Aorta (tissue), 5 donors: Measurements from ENCODE around the gene HNF1A. TPM values are rescaled to one million over a fixed set of nuclear protein-coding genes. Genes with fewer than 3 reads are reported as not detected.

Experiments used
- ATAC-seq: fragments of 200-7000 bp; cut with Tn5 transposase; one replicate; pipeline ENCODE4 v1.9.1; 2022; ENCODE audit warnings: moderate library complexity; ENCODE audit not compliant: low FRiP score
- DNase-seq, 2 donors: peaks; one replicate each; pipeline ENCODE4 v3.0.0-alpha.2; 2020
- H3K27ac ChIP-seq, 2 donors: one replicate each; pipeline ENCODE4 v1.5.1; 2013; ENCODE audit warnings: low read length in 2 of 2, mild to moderate bottlenecking in 2 of 2, moderate library complexity in 2 of 2, control low read depth in 1 of 2, inconsistent platforms in 1 of 2, low read depth in 1 of 2
- H3K27me3 ChIP-seq, 2 donors: one replicate each; pipeline ENCODE4 v1.6.1; 2013; ENCODE audit warnings: control low read depth in 1 of 2, low read length in 1 of 2, mild to moderate bottlenecking in 1 of 2, moderate library complexity in 1 of 2; ENCODE audit not compliant: insufficient read depth in 2 of 2, control insufficient read depth in 1 of 2
- H3K36me3 ChIP-seq, 2 donors: one replicate each; pipeline ENCODE4 v1.6.1; 2013; ENCODE audit warnings: control low read depth in 1 of 2, low read length in 1 of 2, mild to moderate bottlenecking in 1 of 2; ENCODE audit not compliant: insufficient read depth in 2 of 2, control insufficient read depth in 1 of 2
- H3K4me1 ChIP-seq, 2 donors: one replicate each; pipeline ENCODE4 v1.6.1; 2013; ENCODE audit warnings: low read length in 2 of 2, control low read depth in 1 of 2, mild to moderate bottlenecking in 1 of 2, moderate library complexity in 1 of 2; ENCODE audit not compliant: insufficient read depth in 2 of 2, control insufficient read depth in 1 of 2
- H3K4me3 ChIP-seq, 2 donors: one replicate each; pipeline ENCODE4 v1.5.1; 2013; ENCODE audit warnings: low read length in 2 of 2, control low read depth in 1 of 2, mild to moderate bottlenecking in 1 of 2
- H3K9me3 ChIP-seq: one replicate; pipeline ENCODE4 v1.6.1; 2013; ENCODE audit warnings: mild to moderate bottlenecking, low read length; ENCODE audit not compliant: control insufficient read depth
- WGBS, 2 donors: extraction: QIAGEN DNeasy Blood & Tissue Kit; methylation state at CpG; one replicate each; pipeline ENCODE4 v1.1.7; 2013; 5-methylcytosine and 5-hydroxymethylcytosine counted together
- intact Hi-C, 2 donors: fragments of 100-400 bp; cut with DNase I; formaldehyde crosslinking; loops; one replicate each; pipeline versions ENCODE4 v1.14.2 to v1.15.0; 2022
- polyA plus RNA-seq, 2 donors: library from polyadenylated mRNA; stranded (reverse); fragments of 200-250 nt; gene quantifications; one replicate each; pipeline ENCODE4 v1.2.3, GENCODE V29; 2013
- total RNA-seq, 2 donors: library from RNA; stranded (reverse); fragmentation: NEBNext Ultra II Directional; extraction: Animal tissue kit (Norgen Biotek cat#: 25700); gene quantifications; one replicate each; pipeline ENCODE4 v1.2.1, GENCODE V29; 2021
- donor health status: healthy with polysubstance abuse.
- donor health status: Bipolar disorder and iron deficiency.
- donor health status: DM: no; HTN: no; CAD: no.
- donor health status: DM: no; HTN: no; CAD: no.
- donor health status: DM: yes; HTN: yes; CAD: no.

HNF1A gene
- total and polyA plus RNA-seq, 4 donors = 0.18 to 5.4 TPM; not detected in 2

- WGBS, 2 donors = 90 to 92% methylated on average over 8 of the region's 8 CpGs
- no peak for ATAC-seq
Observed at GRCh38 chr12:120964298-120964697, 14.0 kb upstream of the HNF1A start.

DNA sequence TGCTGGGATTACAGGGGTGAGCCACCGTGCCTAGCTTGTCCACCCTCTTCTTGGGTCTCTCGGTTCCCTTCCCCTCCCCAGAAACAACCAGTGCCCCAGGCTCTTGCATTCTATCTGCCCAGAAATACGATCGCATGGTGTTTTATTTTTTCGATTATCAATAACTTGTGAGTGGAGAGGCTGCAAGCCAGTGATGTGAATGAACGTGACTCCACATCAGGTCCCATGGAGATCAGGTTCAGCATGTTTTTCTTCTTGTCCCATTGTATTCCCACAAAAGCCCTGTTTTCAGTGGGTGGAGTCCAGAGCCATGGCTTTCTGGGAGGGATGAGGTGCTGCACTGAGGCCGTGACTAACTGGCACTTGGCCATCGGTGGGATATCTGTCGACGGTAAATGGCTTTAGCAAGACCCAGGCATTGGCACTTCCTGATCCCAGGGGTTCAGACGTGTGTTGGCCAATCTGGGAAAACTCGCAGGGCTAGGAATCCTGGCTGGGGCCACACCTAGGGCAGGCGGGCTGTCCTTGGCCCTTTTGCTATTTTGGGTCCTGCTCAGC is 12.7 kb upstream of the HNF1A start:
- DNase-seq (no peak), ATAC-seq (no peak)
- WGBS, 2 donors = 58 to 60% methylated on average over 13 of the region's 13 CpGs
- H3K4me3 ChIP-seq = no peak overlapping the region
- H3K27me3 ChIP-seq = no peaks in the 10 kb centered on the region
- H3K27ac ChIP-seq = no peak overlapping the region
- H3K4me1 ChIP-seq = no peaks in the 10 kb centered on the region
- H3K36me3 ChIP-seq = no peaks in the 10 kb centered on the region
- intact Hi-C loops = loop anchor here in 1 of 2 donors (10.0 kb wide), 1 partner anchor 241 kb away; the partner anchor contains the start of gene ACADS
- H3K9me3 ChIP-seq = no peaks in the 10 kb centered on the region

More at GRCh38 chr12:120964298-120964697, 14.0 kb upstream of the HNF1A start:
- H3K4me3 ChIP-seq = no peak overlapping the region
- no peaks in the 10 kb centered on the region for H3K27me3 ChIP-seq
- intact Hi-C loops = loop anchor here in 1 of 2 donors (10.0 kb wide), 1 partner anchor 239 kb away; the partner anchor contains the start of gene ACADS
- no peaks in the 10 kb centered on the region for H3K4me1 ChIP-seq
- H3K36me3 ChIP-seq = no peaks in the 10 kb centered on the region
- DNase-seq = no peak
- H3K27ac ChIP-seq = no peak overlapping the region
- H3K9me3 ChIP-seq = no peaks in the 10 kb centered on the region

GRCh38 chr12:120970310-120970709 is 8.0 kb upstream of the HNF1A start:
- WGBS, 2 donors = 80 to 81% methylated on average over 3 of the region's 3 CpGs
- Histone ChIP-seq H3K4me1 (no peaks in the 10 kb centered on the region), H3K4me3 (no peak overlapping the region), H3K27ac (no peak overlapping the region), H3K36me3 (no peaks in the 10 kb centered on the region), H3K9me3 (no peaks in the 10 kb centered on the region), H3K27me3 (no peaks in the 10 kb centered on the region)
- ATAC-seq (no peak), DNase-seq (no peak)
- intact Hi-C loops = loop anchor here (2.0 to 10.0 kb wide), 4 partner anchors 116 to 386 kb away; partner anchors contain the start of gene ACADS (in 1 of the 2)

DNA sequence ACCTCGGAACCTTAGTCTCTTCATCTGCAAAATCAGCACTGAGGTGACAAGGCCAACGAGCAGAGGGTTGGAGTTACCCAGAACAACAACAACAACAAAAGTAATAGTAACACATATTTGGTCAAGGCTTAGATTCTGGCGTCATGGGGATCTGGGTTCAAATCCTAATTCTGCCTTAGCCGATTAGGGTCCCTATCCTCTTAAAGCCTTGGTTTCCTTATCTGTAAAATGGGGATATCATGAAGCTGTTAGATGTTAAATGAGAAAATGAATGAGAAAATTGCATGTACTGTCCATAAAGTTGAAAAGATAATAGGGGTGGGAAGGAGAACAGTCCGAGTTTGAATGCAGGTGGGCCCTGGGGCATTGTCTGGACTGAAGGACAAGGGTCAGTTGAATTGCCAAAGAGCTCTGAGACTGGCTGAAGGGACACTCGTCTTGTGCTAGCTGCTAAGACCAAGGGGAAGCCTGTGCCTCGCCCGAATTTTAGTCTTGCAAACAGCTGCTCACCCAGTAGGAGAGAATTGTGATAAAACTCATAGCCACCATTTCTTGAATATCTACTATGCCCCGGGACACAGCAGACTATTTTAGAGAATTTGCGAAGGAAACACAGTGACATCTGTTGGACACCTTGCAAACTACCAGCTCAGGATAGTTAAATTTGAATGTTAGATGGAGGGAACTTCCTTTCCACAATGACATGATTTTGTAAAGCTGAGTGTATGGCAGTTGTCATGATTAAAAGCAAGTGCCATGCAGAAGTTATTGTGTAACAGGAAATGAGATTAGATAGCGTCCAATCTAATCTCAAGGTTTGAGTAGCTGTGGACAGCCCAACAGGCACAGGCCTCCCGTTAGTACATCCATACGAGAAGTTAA is 6.8 kb upstream of the HNF1A start:
- ATAC-seq = peak; percentile 74
- Histone ChIP-seq H3K27me3 (no peaks in the 10 kb centered on the region), H3K27ac (no peak overlapping the region), H3K9me3 (no peaks in the 10 kb centered on the region), H3K4me3 (no peak overlapping the region), H3K36me3 (no peaks in the 10 kb centered on the region), H3K4me1 (no peaks in the 10 kb centered on the region)
- WGBS, 2 donors = 36 to 37% methylated on average over 13 of the region's 13 CpGs
- intact Hi-C loops = loop anchor here (2.0 to 10.0 kb wide), 4 partner anchors 117 to 387 kb away; partner anchors contain the start of gene ACADS (in 1 of the 2)
- no peak for DNase-seq

DNA sequence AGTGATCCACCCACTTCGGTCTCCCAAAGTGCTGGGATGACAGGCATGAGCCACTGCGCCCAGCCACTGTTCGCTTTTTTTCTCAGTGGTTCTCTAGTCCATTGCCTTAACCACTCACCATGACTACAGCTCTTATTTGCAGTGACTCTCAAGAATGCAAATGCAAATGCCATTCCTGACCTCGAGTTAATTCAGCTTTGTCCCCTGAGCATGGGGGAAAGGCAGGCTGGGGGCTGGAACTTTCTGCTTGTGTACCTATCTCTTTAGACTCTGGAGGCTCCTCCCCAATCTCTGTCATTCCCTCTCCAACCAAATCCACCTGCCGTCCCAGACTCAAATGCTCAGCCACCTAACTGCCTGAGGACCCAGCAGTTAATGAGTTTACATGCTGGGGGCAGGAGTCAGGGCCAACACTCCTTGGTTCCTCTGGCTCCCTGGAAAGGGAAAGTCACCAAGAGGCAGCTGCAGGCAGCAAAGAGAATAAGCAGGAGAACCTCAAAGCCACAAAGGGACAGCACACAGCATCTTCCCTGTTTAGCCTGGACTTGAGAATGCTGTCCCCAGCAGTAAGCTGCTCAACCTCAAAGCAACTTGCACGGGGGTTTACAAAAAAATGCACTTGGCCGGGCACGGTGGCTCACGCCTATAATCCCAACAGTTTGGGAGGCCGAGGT is 5.3 kb upstream of the HNF1A start:
- Histone ChIP-seq H3K36me3 (no peaks in the 10 kb centered on the region), H3K4me3 (no peak overlapping the region), H3K27me3 (no peaks in the 10 kb centered on the region), H3K4me1 (no peaks in the 10 kb centered on the region), H3K27ac (no peak overlapping the region), H3K9me3 (no peaks in the 10 kb centered on the region)
- intact Hi-C loops = loop anchor here (5.0 to 10.0 kb wide), 3 partner anchors 118 to 326 kb away; partner anchors contain the start of gene ACADS (in 1 of the 2)
- no peak for ATAC-seq
- WGBS, 2 donors = 56 to 58% methylated on average over 10 of the region's 10 CpGs
- DNase-seq = no peak

DNA sequence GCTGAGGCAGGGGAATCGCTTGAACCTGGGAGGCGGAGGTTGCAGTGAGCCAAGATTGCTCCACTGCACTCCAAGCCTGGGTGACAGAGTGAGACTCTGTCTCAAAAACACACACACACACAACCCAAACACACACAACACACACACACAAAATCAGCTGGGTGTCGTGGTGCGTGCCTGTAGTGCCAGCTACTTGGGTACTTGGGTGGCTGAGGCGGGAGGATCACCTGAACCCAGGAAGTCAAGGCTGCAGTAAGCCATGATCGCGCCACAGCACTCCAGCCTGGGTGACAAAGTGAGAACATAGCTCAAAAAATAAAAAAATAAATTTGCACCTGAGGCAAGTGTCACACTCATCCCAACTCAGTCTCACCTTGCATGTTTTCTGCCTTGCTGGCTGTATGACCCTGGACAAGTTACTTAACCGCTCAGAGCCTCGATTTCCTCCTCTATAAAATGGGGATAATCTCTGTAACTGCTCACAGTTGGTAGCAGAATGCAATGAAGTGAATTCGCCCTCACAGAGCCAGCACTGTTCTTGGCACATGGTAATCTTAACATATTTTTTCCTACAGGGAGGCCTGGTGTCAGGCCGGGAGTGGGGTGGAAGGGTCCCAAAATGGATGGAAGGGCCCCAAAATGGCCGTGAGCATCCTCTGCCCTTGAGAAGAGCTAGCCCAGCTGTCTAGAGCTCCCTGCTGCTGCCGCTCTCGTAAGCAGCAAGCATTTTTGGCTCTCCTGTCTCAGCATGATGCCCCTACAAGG is 630 bp upstream of the HNF1A start:
- intact Hi-C loops = loop anchor here in 1 of 2 donors (10.0 kb wide), 2 partner anchors 123 to 253 kb away; partner anchors contain the start of gene ACADS
- WGBS, 2 donors = 72 to 76% methylated on average over 14 of the region's 14 CpGs
- no peak overlapping the region for H3K4me3 ChIP-seq

DNA sequence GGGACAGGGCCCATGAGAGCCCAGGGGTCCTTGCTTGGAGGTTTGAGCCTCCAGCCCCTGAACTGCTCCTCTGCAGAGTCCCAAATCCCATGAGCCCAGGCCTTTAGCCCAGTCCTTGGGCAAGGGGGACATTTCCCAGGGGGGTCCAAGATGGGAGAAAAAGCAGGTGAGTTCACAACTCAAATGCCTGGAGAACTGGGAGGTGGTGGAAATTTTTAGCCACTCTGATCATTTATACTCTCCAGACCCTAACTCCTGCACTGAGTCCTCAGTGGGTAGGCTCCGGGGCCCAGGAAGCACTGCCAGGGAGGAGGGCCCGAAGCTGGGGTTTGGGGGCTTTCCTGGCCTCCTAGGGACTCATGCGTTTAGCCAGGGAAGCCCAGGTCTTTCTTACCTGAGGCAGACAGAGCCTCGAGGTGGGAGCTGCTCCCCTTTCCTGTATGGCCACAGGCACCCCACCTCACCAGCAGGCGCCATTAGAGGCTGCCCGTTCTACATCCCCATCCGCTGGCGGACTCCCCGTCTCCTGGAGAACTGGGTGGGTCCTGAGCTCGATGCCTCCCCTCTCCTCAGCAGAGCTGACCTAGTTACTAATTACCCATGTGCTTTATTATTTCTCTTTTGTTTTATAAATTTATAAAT is 998 bp downstream of the HNF1A start:
- Histone ChIP-seq H3K27ac (no peak overlapping the region), H3K36me3 (no peaks in the 10 kb centered on the region), H3K4me1 (no peaks in the 10 kb centered on the region), H3K9me3 (no peaks in the 10 kb centered on the region), H3K4me3 (no peak overlapping the region), H3K27me3 (no peaks in the 10 kb centered on the region)
- intact Hi-C loops = loop anchor here in 1 of 2 donors (10.0 kb wide), 2 partner anchors 125 to 255 kb away; partner anchors contain the start of gene ACADS
- 94 to 95% methylated on average over 10 of the region's 10 CpGs for WGBS, 2 donors
- no peak for DNase-seq
- ATAC-seq = no peak

More for the DNA sequence above, 630 bp upstream of the HNF1A start:
- Histone ChIP-seq H3K36me3 (no peaks in the 10 kb centered on the region), H3K4me1 (no peaks in the 10 kb centered on the region), H3K27me3 (no peaks in the 10 kb centered on the region), H3K27ac (no peak overlapping the region), H3K9me3 (no peaks in the 10 kb centered on the region)
- ATAC-seq (no peak), DNase-seq (no peak)
